Islet of Langerhans (tissue), 1 donor: ENCODE data around the gene PILRB.
"Not testable (repeated sequence)": the region's sequence is repeated elsewhere in the genome, so short reads cannot be mapped to it uniquely, and the experiment has no call there.

Experiments used
- FAIRE-seq: peaks from one replicate; lab custom pipeline; 2011; peaks lifted over from hg19 to GRCh38; lab: Jason Lieb, UNC

PILRB gene

GRCh38 chr7:100356416-100357068 is 1.4 kb upstream of the PILRB start:
- FAIRE-seq = no peak

GRCh38 chr7:100357131-100357561 is 771 bp upstream of the PILRB start:
- no peak for FAIRE-seq

GRCh38 chr7:100358857-100359212 is 918 bp downstream of the PILRB start:
- FAIRE-seq = no peak

- FAIRE-seq = no peak
These were observed 2.4 kb downstream of the PILRB start for GRCh38 chr7:100360135-100360854.

- FAIRE-seq = no peak
These were observed 5.2 kb downstream of the PILRB start for GRCh38 chr7:100363098-100363497.

GRCh38 chr7:100363797-100364196 is 5.9 kb downstream of the PILRB start:
- FAIRE-seq = not testable (repeated sequence)

- FAIRE-seq = no peak
These were observed 6.6 kb downstream of the PILRB start for GRCh38 chr7:100364480-100364879.

GRCh38 chr7:100365998-100366367 is 8.1 kb downstream of the PILRB start:
- FAIRE-seq = not testable (repeated sequence)

- no peak for FAIRE-seq
These were observed 8.7 kb downstream of the PILRB start for GRCh38 chr7:100366411-100367250.

- FAIRE-seq = no peak
These were observed 9.3 kb downstream of the PILRB start for GRCh38 chr7:100367251-100367620.

- FAIRE-seq = no peak
These were observed 10.0 kb downstream of the PILRB start for GRCh38 chr7:100367676-100368613.

GRCh38 chr7:100369105-100369504 is 11.2 kb downstream of the PILRB start:
- no peak for FAIRE-seq

GRCh38 chr7:100370303-100370702 is 12.4 kb downstream of the PILRB start:
- FAIRE-seq = no peak

GRCh38 chr7:100370746-100371145 is 12.8 kb downstream of the PILRB start:
- no peak for FAIRE-seq

GRCh38 chr7:100371561-100372171 is 13.7 kb downstream of the PILRB start:
- no peak for FAIRE-seq

- FAIRE-seq = no peak
These were observed 14.3 kb downstream of the PILRB start for GRCh38 chr7:100372256-100372655.

GRCh38 chr7:100372694-100373093 is 14.8 kb downstream of the PILRB start:
- no peak for FAIRE-seq

- FAIRE-seq = no peak
These were observed 15.4 kb downstream of the PILRB start, which contains the start of gene PILRA for GRCh38 chr7:100373261-100373831. TSS of gene PILRA (plus strand) at chr7:100373487. CDS start at chr7:100373657, 170 bp downstream.

- not testable (repeated sequence) for FAIRE-seq
These were observed 16.1 kb downstream of the PILRB start for GRCh38 chr7:100373870-100374598.

GRCh38 chr7:100374601-100375000 is 16.7 kb downstream of the PILRB start:
- no peak for FAIRE-seq
